Astrocyte (in vitro differentiated cells and primary cell): ENCODE measurements around the gene FOXO6.

Experiments used
- CTCF ChIP-seq: IDR thresholded peaks from 2 replicates; pipeline ENCODE4 v1.5.1; 2011; ENCODE audit warnings: low read depth, mild to moderate bottlenecking, inconsistent platforms, low read length, moderate library complexity; ENCODE audit not compliant: insufficient read depth
- EZH2 ChIP-seq: IDR thresholded peaks from 2 replicates; pipeline ENCODE4 v1.6.1; 2012; ENCODE audit warnings: mild to moderate bottlenecking, low read length, inconsistent platforms; ENCODE audit not compliant: insufficient read depth

DNA sequence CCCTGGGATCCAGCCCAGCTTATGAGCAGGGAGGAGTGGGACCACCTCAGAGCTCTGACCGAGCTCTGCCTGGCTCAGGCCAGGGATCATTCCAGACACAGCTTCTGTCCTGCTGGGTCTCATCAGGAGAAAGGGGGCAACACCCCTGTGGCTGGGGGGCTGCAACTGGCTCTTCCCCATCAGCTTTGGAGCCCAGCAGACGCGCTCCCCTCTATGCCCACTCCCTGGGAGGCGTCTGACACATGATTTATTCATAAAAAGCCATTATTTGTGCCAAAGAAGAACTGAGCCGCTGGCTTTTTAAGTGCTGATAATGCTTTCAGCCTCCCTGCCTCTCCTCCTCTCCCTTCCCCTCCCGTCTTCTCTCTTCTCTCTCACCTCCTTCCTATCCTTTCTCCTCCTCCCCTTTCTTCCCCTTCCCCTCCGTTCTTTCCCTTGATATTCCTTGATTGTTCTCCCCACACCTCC is 25.0 kb downstream of the FOXO6 start:
- no peak for TF ChIP-seq CTCF
- TF ChIP-seq EZH2, result no peak
